K562 (cell line): ENCODE measurements around the gene RHOBTB3. TPM values are rescaled to one million over a fixed set of nuclear protein-coding genes. Genes with fewer than 3 reads are reported as not detected.

ENCODE experiments used
- ATAC-seq: fragments of 200-7000 bp; cut with Tn5 transposase; 3 replicates; pipeline ENCODE4 v1.9.1; 2020; ENCODE audit warnings: moderate library complexity
- BruUV-seq: library from RNA; stranded (reverse); fragments of 400-500 nt; replicated peaks from 2 replicates; lab custom pipeline; 2021; lab: Mats Ljungman, UMichigan
- CTCF ChIA-PET: fragments of 300-600 bp; formaldehyde crosslinking; extraction: SDS; loops from one replicate; lab custom pipeline; 2021; ENCODE audit warnings: low intra/inter-chr PET ratio; lab: Yijun Ruan, JAX
- POLR2A ChIA-PET: fragments of 300-600, 350-650 bp; sonication (Branson Sonifier 250); formaldehyde crosslinking; extraction: SDS; loops from one replicate; lab custom pipeline; 2021; ENCODE audit warnings: antibody characterized with exemption, inconsistent platforms; lab: Yijun Ruan, JAX
- DNase-seq, 4 experiments: peaks; one replicate each; pipeline versions ENCODE4 v3.0.0 to v3.0.0-alpha.2; 2011 to 2018; ENCODE audit warnings: low spot score in 3 of 4, mixed read lengths in 3 of 4; ENCODE audit errors: extremely low read depth in 1 of 4
- FAIRE-seq: peaks from 2 replicates; lab custom pipeline; 2011; peaks lifted over from hg19 to GRCh38; lab: Jason Lieb, UNC
- H2AFZ ChIP-seq: 2 replicates; pipeline ENCODE4 v1.6.0; 2011; ENCODE audit warnings: low read depth, low read length, control low read depth, inconsistent platforms
- H3K27ac ChIP-seq: fragments of 200-600 bp; 3 replicates; pipeline ENCODE4 v1.8.0; 2011; ENCODE audit warnings: low read depth, mild to moderate bottlenecking, control low read depth, inconsistent platforms, low read length, moderate library complexity, mixed read lengths; ENCODE audit errors: extremely low read depth
- H3K27me3 ChIP-seq, 2 experiments: fragments of 300-600 bp in 1 of 2; 2 replicates in 1 of 2; 3 replicates in 1 of 2; pipeline versions ENCODE4 v1.6.0 to v1.8.0; 2011; ENCODE audit warnings: inconsistent platforms in 2 of 2, low read length in 2 of 2, mild to moderate bottlenecking in 1 of 2, mixed read lengths in 1 of 2, moderate library complexity in 1 of 2; ENCODE audit not compliant: control insufficient read depth in 2 of 2, insufficient read depth in 2 of 2
- H3K36me3 ChIP-seq: fragments of 300-600 bp; 3 replicates; pipeline ENCODE4 v1.8.0; 2011; ENCODE audit warnings: mild to moderate bottlenecking, low read length, inconsistent platforms; ENCODE audit not compliant: control insufficient read depth, insufficient read depth
- H3K4me1 ChIP-seq, 2 experiments: fragments of 200-600 bp in 1 of 2; replicated peaks in 1 of 2; 2 replicates in 1 of 2; 3 replicates in 1 of 2; pipeline versions ENCODE4 v1.5.1 to v1.8.0; 2011; ENCODE audit warnings: inconsistent platforms in 2 of 2, low read length in 2 of 2, mild to moderate bottlenecking in 1 of 2, mixed read lengths in 1 of 2, moderate library complexity in 1 of 2; ENCODE audit not compliant: control insufficient read depth in 2 of 2, insufficient read depth in 2 of 2
- H3K4me2 ChIP-seq: 2 replicates; pipeline ENCODE4 v1.6.1; 2011; ENCODE audit warnings: low read length, control low read depth, inconsistent platforms, mixed read lengths; ENCODE audit not compliant: insufficient read depth
- H3K4me3 ChIP-seq: fragments of 200-600 bp; sonication (generic), shearing (Covaris generic); 2 replicates; pipeline ENCODE4 v1.5.1; 2016; ENCODE audit warnings: control low read depth, inconsistent platforms
- H3K79me2 ChIP-seq: fragments of 200-600 bp; 3 replicates; pipeline ENCODE4 v1.8.0; 2011; ENCODE audit warnings: low read length, inconsistent platforms; ENCODE audit not compliant: control insufficient read depth, insufficient read depth
- H3K9ac ChIP-seq, 2 experiments: 2 replicates each; pipeline versions ENCODE4 v1.6.0 to v1.6.1; 2011; ENCODE audit warnings: low read depth in 2 of 2, low read length in 2 of 2, control low read depth in 1 of 2, inconsistent platforms in 1 of 2, mild to moderate bottlenecking in 1 of 2, mixed read lengths in 1 of 2; ENCODE audit not compliant: insufficient read depth in 1 of 2
- H3K9me1 ChIP-seq: one replicate; pipeline ENCODE4 v1.6.0; 2011; ENCODE audit warnings: inconsistent platforms, mild to moderate bottlenecking, low read length, moderate library complexity; ENCODE audit not compliant: control insufficient read depth, insufficient read depth
- H3K9me3 ChIP-seq: replicated peaks from 2 replicates; pipeline ENCODE4 v1.5.1; 2011; ENCODE audit warnings: low read depth, low read length, inconsistent platforms; ENCODE audit not compliant: control insufficient read depth, insufficient read depth
- H4K20me1 ChIP-seq: replicated peaks from 2 replicates; pipeline ENCODE4 v1.6.1; 2011; ENCODE audit warnings: low read length, inconsistent platforms, mixed read lengths; ENCODE audit not compliant: control insufficient read depth, insufficient read depth
- ATF2 ChIP-seq: sonication (generic); formaldehyde crosslinking; IDR thresholded peaks from 2 replicates; pipeline ENCODE4 v1.8.1; 2022; ENCODE audit warnings: missing genetic modification reagents
- CAMTA2 ChIP-seq: fragments of 250-450 bp; sonication (Bioruptor Pico); conservative IDR thresholded peaks from 2 replicates; pipeline ENCODE4 v1.5.1; 2022
- CHCHD3 ChIP-seq: fragments of 250-450 bp; sonication (Bioruptor Pico); IDR thresholded peaks from 2 replicates; pipeline ENCODE4 v2.1.2; 2022; ENCODE audit warnings: mild to moderate bottlenecking
- CREB1 ChIP-seq, 2 experiments: sonication (generic) in 1 of 2; formaldehyde crosslinking in 1 of 2; IDR thresholded peaks; 2 replicates each; pipeline versions ENCODE4 v1.6.1 to v1.8.0; 2012 to 2022; ENCODE audit warnings: inconsistent platforms in 1 of 2, mild to moderate bottlenecking in 1 of 2, missing genetic modification reagents in 1 of 2, moderate library complexity in 1 of 2
- DMBX1 ChIP-seq: fragments of 250-450 bp; sonication (Bioruptor Pico); IDR thresholded peaks from 2 replicates; pipeline ENCODE4 v1.8.0; 2022; ENCODE audit warnings: inconsistent platforms, mild to moderate bottlenecking, moderate library complexity, borderline replicate concordance
- ELK1 ChIP-seq: sonication (generic); formaldehyde crosslinking; IDR thresholded peaks from 2 replicates; pipeline ENCODE4 v1.8.1; 2022; ENCODE audit warnings: missing genetic modification reagents
- FOXA3 ChIP-seq, 2 experiments: fragments of 450-650 bp in 1 of 2; sonication (generic) in 1 of 2; formaldehyde crosslinking; IDR thresholded peaks in 1 of 2; conservative IDR thresholded peaks in 1 of 2; 2 replicates each; pipeline versions ENCODE4 v1.4.0 to v1.8.0; 2020 to 2022; ENCODE audit warnings: mild to moderate bottlenecking in 2 of 2, missing genetic modification reagents in 1 of 2
- GTF2F1 ChIP-seq: IDR thresholded peaks from 2 replicates; pipeline ENCODE4 v1.6.1; 2011; ENCODE audit warnings: low read depth, low read length, improper control_type of control experiment
- L3MBTL2 ChIP-seq: fragments of 450-650 bp; IDR thresholded peaks from 2 replicates; pipeline ENCODE4 v1.6.1; 2016; ENCODE audit warnings: mild to moderate bottlenecking, moderate library complexity
- MCM3 ChIP-seq: fragments of 450-650 bp; IDR thresholded peaks from 2 replicates; pipeline ENCODE4 v1.6.1; 2016
- MEIS2 ChIP-seq: fragments of 450-650 bp; IDR thresholded peaks from 2 replicates; pipeline ENCODE4 v1.6.1; 2014; ENCODE audit warnings: mild to moderate bottlenecking; ENCODE audit not compliant: partially characterized antibody
- PML ChIP-seq: IDR thresholded peaks from 2 replicates; pipeline ENCODE4 v1.6.1; 2012; ENCODE audit warnings: low read length, inconsistent platforms
- STAT6 ChIP-seq: sonication (generic); formaldehyde crosslinking; IDR thresholded peaks from 2 replicates; pipeline ENCODE4 v1.8.1; 2023; ENCODE audit warnings: mild to moderate bottlenecking, missing genetic modification reagents
- ZNF507 ChIP-seq: conservative IDR thresholded peaks from 2 replicates; pipeline ENCODE4 v1.6.1; 2017; ENCODE audit warnings: missing genetic modification characterization, missing compliant biosample characterization
- ZZZ3 ChIP-seq: fragments of 450-650 bp; IDR thresholded peaks from 2 replicates; pipeline ENCODE4 v1.6.1; 2016; ENCODE audit warnings: antibody characterized with exemption, mild to moderate bottlenecking, moderate library complexity
- WGBS: fragments of 100-300 bp; shearing (Covaris generic); methylation state at CpG from one replicate; pipeline ENCODE4 v1.1.6; 2016; ENCODE audit warnings: low coverage, mixed read lengths; ENCODE audit not compliant: insufficient coverage; ENCODE audit errors: missing lambda C conversion rate; 5-methylcytosine and 5-hydroxymethylcytosine counted together
- in situ Hi-C: fragments of 300-500 bp; cut with MboI; formaldehyde crosslinking; loops from 4 replicates; pipeline ENCODE4 v1.15.0; 2018; ENCODE audit warnings: inconsistent platforms, mixed read lengths
- intact Hi-C: fragments of 100-400 bp; cut with micrococcal nuclease; formaldehyde crosslinking; loops from 2 replicates; pipeline ENCODE4 v1.14.2; 2022
- polyA plus RNA-seq, 8 experiments: library from polyadenylated mRNA; depleted of rRNA in 4 of 8; stranded (reverse) in 5 of 8; unstranded in 3 of 8; fragments of >200 nt; fragmentation: Nextera tagmentation in 2 of 8; fragmentation: Illumina TruSeq in 1 of 8; extraction: Ambion mirVana in 2 of 8; extraction: Trizol in 1 of 8; gene quantifications; 2 replicates each; pipeline versions ENCODE4 v1.2.1 to v1.2.3, GENCODE V29; 2011 to 2014; ENCODE audit warnings: inconsistent platforms in 1 of 8, missing spikeins in 1 of 8
- total RNA-seq, 7 experiments: library from RNA; depleted of rRNA in 6 of 7; stranded (reverse); fragments of >200 nt in 6 of 7; fragmentation: Illumina TruSeq in 2 of 7; extraction: Trizol in 2 of 7; gene quantifications; 2 replicates each; pipeline versions ENCODE4 v1.2.1 to v1.2.3, GENCODE V29; 2011 to 2021; ENCODE audit warnings: low replicate concordance in 1 of 7

RHOBTB3 gene
- total and polyA plus RNA-seq, 9 of the 15 experiments (the other 6 are each of a cell fraction or from before 2014, with no cell fraction given): 39.7 to 143 (median 115) TPM

GRCh38 chr5:95773335-95774059, 42.4 kb downstream of the RHOBTB3 start:
- peak overlapping the region; percentile 36 for H3K4me2 ChIP-seq
- H3K9me1 ChIP-seq: peaks cover 4% of the 10 kb centered on the region
- H3K9ac ChIP-seq: peak overlapping the region; percentile 3 to 86
- peaks cover 86% of the 10 kb centered on the region for H3K36me3 ChIP-seq
- H3K79me2 ChIP-seq: peaks cover 4% of the 10 kb centered on the region; the same call in 2 of the 3 replicates
- H3K9me3 ChIP-seq: no peaks in the 10 kb centered on the region
- ChIA-PET CTCF (no interaction called here), POLR2A (interaction anchor here (0.6 to 1.0 kb wide), 4 partner anchors 11 to 150 kb away, joined by 3 to 5 read pairs (median 3); no protein-coding TSS in a partner anchor)
- ATAC-seq (peak; percentile 79), FAIRE-seq (peak; percentile 68), DNase-seq (peak in 2 of 4 experiments; percentile 40 to 60)
- peak overlapping the region; percentile 67 for H3K27ac ChIP-seq
- H3K4me1 ChIP-seq: peaks cover 8 to 19% of the 10 kb centered on the region in 2 experiments
- 0 out of 2 replicates have a peak, but pooled peaks cover 3% of the 10 kb centered on the region for H4K20me1 ChIP-seq
- intact Hi-C loops: no loop called here
- 6% methylated on average over 3 of the region's 3 CpGs for WGBS
- no peaks in the 10 kb centered on the region for H3K27me3 ChIP-seq
- peak overlapping the region; percentile 9 for H2AFZ ChIP-seq
- in situ Hi-C loops: no loop called here
- H3K4me3 ChIP-seq: no peak overlapping the region
- no TSS peak for BruUV-seq
- TF ChIP-seq ATF2: no peak
- TF ChIP-seq CAMTA2 (CRISPR knock-in tag): no peak
- TF ChIP-seq CHCHD3 (CRISPR knock-in tag): no peak
- TF ChIP-seq CREB1 (IDR thresholded peaks at IDR 0.05): no peak
- no peak for TF ChIP-seq CREB1 (CRISPR knock-in tag; IDR thresholded peaks at IDR 0.05)
- no peak for TF ChIP-seq L3MBTL2
- TF ChIP-seq ZZZ3: no peak
- no peak for TF ChIP-seq ELK1 (CRISPR knock-in tag)
- TF ChIP-seq MEIS2: peak; percentile 27
- TF ChIP-seq FOXA3 (CRISPR knock-in tag; conservative IDR thresholded peaks at IDR 0.05 in 1 of 2, IDR thresholded peaks at IDR 0.05 in 1 of 2): no peak
- no peak for TF ChIP-seq STAT6 (CRISPR knock-in tag)
- TF ChIP-seq ZNF507 (tag): no peak
- TF ChIP-seq MCM3: no peak
- TF ChIP-seq DMBX1: no peak
- TF ChIP-seq PML: peak; percentile 48; the same call in 1 of the 2 replicates
- TF ChIP-seq GTF2F1: no peak
